Astrocyte (in vitro differentiated cells and primary cell): ENCODE measurements around the gene MLXIP. TPM values are rescaled to one million over a fixed set of nuclear protein-coding genes. Genes with fewer than 3 reads are reported as not detected.

ENCODE experiments used
- DNase-seq: peaks from one replicate; pipeline ENCODE4 v3.0.0-alpha.2; 2010; ENCODE audit warnings: low read depth
- FAIRE-seq: peaks from 2 replicates; lab custom pipeline; 2011; peaks lifted over from hg19 to GRCh38; lab: Jason Lieb, UNC
- H2AFZ ChIP-seq: 2 replicates; pipeline ENCODE4 v1.6.0; 2012; ENCODE audit warnings: low read depth, low read length, inconsistent platforms
- H3K27ac ChIP-seq: 2 replicates; pipeline ENCODE4 v1.5.1; 2011; ENCODE audit warnings: low read depth, low read length, inconsistent platforms
- H3K27me3 ChIP-seq: 2 replicates; pipeline ENCODE4 v1.6.0; 2011; ENCODE audit warnings: low read length, inconsistent platforms; ENCODE audit not compliant: insufficient read depth
- H3K36me3 ChIP-seq: 2 replicates; pipeline ENCODE4 v1.5.1; 2011; ENCODE audit warnings: low read length, inconsistent platforms; ENCODE audit not compliant: insufficient read depth
- H3K4me1 ChIP-seq: 2 replicates; pipeline ENCODE4 v1.5.1; 2011; ENCODE audit warnings: low read length, inconsistent platforms; ENCODE audit not compliant: insufficient read depth
- H3K4me2 ChIP-seq: 2 replicates; pipeline ENCODE4 v1.6.0; 2012; ENCODE audit warnings: low read length, inconsistent platforms
- H3K4me3 ChIP-seq: 2 replicates; pipeline ENCODE4 v1.5.1; 2011; ENCODE audit warnings: low read depth, mild to moderate bottlenecking, low read length, inconsistent platforms; ENCODE audit not compliant: insufficient read depth
- H3K79me2 ChIP-seq: 2 replicates; pipeline ENCODE4 v1.6.0; 2012; ENCODE audit warnings: mild to moderate bottlenecking, low read length, inconsistent platforms; ENCODE audit not compliant: insufficient read depth
- H3K9ac ChIP-seq: 2 replicates; pipeline ENCODE4 v1.6.0; 2012; ENCODE audit warnings: mild to moderate bottlenecking, low read length, inconsistent platforms
- H3K9me3 ChIP-seq: 2 replicates; pipeline ENCODE4 v1.5.1; 2012; ENCODE audit warnings: low read depth, mild to moderate bottlenecking, low read length, inconsistent platforms; ENCODE audit not compliant: insufficient read depth
- H4K20me1 ChIP-seq: 2 replicates; pipeline ENCODE4 v1.6.0; 2012; ENCODE audit warnings: low read length, inconsistent platforms; ENCODE audit not compliant: insufficient read depth
- H3K27ac Mint-ChIP-seq: one replicate; pipeline ENCODE4 v1.8.0; 2021; ENCODE audit warnings: mild to moderate bottlenecking, mixed read lengths; ENCODE audit not compliant: unreplicated experiment
- H3K27me3 Mint-ChIP-seq: one replicate; pipeline ENCODE4 v1.8.0; 2021; ENCODE audit warnings: low read depth, mixed read lengths; ENCODE audit not compliant: unreplicated experiment
- H3K36me3 Mint-ChIP-seq: one replicate; pipeline ENCODE4 v1.8.0; 2021; ENCODE audit warnings: low read depth, mixed read lengths; ENCODE audit not compliant: unreplicated experiment
- H3K4me1 Mint-ChIP-seq: one replicate; pipeline ENCODE4 v1.8.0; 2021; ENCODE audit warnings: low read depth, mixed read lengths; ENCODE audit not compliant: unreplicated experiment
- H3K4me3 Mint-ChIP-seq: one replicate; pipeline ENCODE4 v1.8.0; 2021; ENCODE audit warnings: mild to moderate bottlenecking, moderate library complexity, mixed read lengths; ENCODE audit not compliant: unreplicated experiment
- H3K9me3 Mint-ChIP-seq: one replicate; pipeline ENCODE4 v1.8.0; 2021; ENCODE audit warnings: mild to moderate bottlenecking, mixed read lengths; ENCODE audit not compliant: unreplicated experiment
- CTCF ChIP-seq: IDR thresholded peaks from 2 replicates; pipeline ENCODE4 v1.5.1; 2011; ENCODE audit warnings: low read depth, mild to moderate bottlenecking, inconsistent platforms, low read length, moderate library complexity; ENCODE audit not compliant: insufficient read depth
- EZH2 ChIP-seq: IDR thresholded peaks from 2 replicates; pipeline ENCODE4 v1.6.1; 2012; ENCODE audit warnings: mild to moderate bottlenecking, low read length, inconsistent platforms; ENCODE audit not compliant: insufficient read depth
- total RNA-seq: library from RNA; stranded (reverse); gene quantifications from 2 replicates; pipeline ENCODE4 v1.2.1, GENCODE V29; 2021

Gene MLXIP
- total RNA-seq, 1 donor from 2014 or later, result 62.5 TPM

DNA sequence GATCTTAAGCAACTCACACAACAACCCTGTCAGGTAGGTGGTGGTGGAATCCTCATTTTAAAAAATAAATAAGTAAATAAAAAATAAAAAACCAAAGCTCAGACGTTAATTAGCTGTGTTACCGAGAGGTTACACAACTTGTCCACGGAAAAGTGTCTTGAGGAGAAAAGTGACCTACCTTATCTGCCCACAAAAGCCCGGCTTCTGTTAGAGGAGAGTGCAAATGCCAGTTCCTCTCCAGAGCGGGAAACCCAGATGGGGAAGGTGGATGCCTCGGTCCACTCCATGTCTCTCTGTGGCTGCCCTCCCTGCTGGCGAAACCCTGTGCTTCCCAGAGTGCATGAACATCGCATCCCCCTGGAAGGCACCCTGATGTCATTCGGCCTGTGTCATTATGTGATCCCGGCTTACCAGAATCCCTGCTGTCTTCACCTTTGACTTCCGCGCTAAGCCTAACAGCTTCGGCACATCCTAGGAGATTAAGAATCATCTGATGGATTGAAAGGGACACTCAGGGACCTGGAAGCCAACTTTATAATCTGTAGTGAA lies 6.4 kb downstream of the MLXIP start:
- H3K4me3 Mint-ChIP-seq, result no peak overlapping the region

DNA sequence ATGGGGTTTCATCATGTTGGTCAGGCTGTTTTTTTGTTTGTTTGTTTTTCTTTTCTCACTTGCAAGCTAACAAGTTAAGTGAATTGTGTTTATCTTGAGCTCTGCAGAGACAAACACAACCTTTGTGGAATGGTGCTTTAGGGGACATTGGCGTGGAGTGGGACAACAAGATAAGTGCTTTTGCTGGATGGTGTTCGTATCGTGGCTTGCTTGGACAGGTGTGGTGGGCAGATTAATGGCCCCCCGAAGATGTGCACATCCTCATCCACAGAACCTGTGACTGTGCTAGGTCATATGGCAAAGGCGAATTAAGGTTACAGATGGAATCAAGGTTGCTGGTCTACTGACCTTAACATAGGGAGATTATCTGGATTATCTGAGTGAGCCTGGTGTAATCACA lies 7.0 kb downstream of the MLXIP start:
- Histone ChIP-seq H3K36me3 (peaks cover 9% of the 10 kb centered on the region), H3K79me2 (peaks cover 87% of the 10 kb centered on the region), H3K27ac (no peak overlapping the region), H3K4me2 (no peak overlapping the region), H4K20me1 (peaks cover 68% of the 10 kb centered on the region), H2AFZ (no peak overlapping the region), H3K4me3 (no peak overlapping the region), H3K27me3 (no peaks in the 10 kb centered on the region), H3K4me1 (peaks cover 20% of the 10 kb centered on the region), H3K9me3 (no peaks in the 10 kb centered on the region), H3K9ac (no peak overlapping the region)
- H3K27ac Mint-ChIP-seq, result no peak overlapping the region
- no peaks in the 10 kb centered on the region for H3K9me3 Mint-ChIP-seq
- H3K4me1 Mint-ChIP-seq, result peaks cover 41% of the 10 kb centered on the region
- H3K27me3 Mint-ChIP-seq, result no peaks in the 10 kb centered on the region
- DNase-seq (no peak), FAIRE-seq (no peak)
- TF ChIP-seq EZH2 (no peak), CTCF (no peak)
- H3K4me3 Mint-ChIP-seq, result no peak overlapping the region
- H3K36me3 Mint-ChIP-seq, result peaks cover 41% of the 10 kb centered on the region

More for the DNA sequence above, 6.4 kb downstream of the MLXIP start:
- H3K36me3 Mint-ChIP-seq, result peaks cover 40% of the 10 kb centered on the region
- no peaks in the 10 kb centered on the region for H3K27me3 ChIP-seq
- H3K9me3 ChIP-seq, result no peaks in the 10 kb centered on the region
- peaks cover 43% of the 10 kb centered on the region for H3K4me1 Mint-ChIP-seq
- no peaks in the 10 kb centered on the region for H3K27me3 Mint-ChIP-seq
- no peak for FAIRE-seq
- H4K20me1 ChIP-seq, result peaks cover 71% of the 10 kb centered on the region
- no peak for DNase-seq
- H2AFZ ChIP-seq, result no peak overlapping the region
- no peak overlapping the region for H3K27ac ChIP-seq
- no peak overlapping the region for H3K9ac ChIP-seq
- H3K27ac Mint-ChIP-seq, result no peak overlapping the region
- no peak for TF ChIP-seq EZH2
- TF ChIP-seq CTCF, result no peak
- peaks cover 9% of the 10 kb centered on the region for H3K36me3 ChIP-seq
- H3K4me3 ChIP-seq, result no peak overlapping the region
- no peaks in the 10 kb centered on the region for H3K9me3 Mint-ChIP-seq
- H3K4me1 ChIP-seq, result peaks cover 25% of the 10 kb centered on the region
- H3K4me2 ChIP-seq, result no peak overlapping the region
- peaks cover 92% of the 10 kb centered on the region for H3K79me2 ChIP-seq

DNA sequence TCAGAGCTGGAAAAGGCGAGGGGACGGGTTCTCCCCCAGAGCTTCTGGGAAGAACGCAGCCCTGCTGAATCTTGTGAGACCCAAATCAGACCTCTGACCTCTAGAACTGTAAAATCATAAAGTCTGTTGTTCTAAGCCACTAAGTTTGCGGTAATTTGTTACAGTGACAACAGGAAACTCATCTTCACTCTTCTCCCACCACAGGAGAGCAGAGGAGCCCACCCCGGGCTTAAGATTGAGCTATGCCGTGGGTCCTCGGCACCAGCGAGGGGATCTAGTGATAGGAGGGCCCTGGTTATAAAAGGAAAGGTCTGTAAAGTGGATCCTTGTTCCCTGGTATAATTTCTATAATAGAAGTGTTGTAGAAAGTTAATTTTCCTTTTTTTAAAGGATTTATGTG lies 7.6 kb downstream of the MLXIP start:
- Histone ChIP-seq H3K27ac (no peak overlapping the region), H3K27me3 (no peaks in the 10 kb centered on the region), H3K79me2 (peaks cover 82% of the 10 kb centered on the region), H3K4me2 (no peak overlapping the region), H3K4me3 (no peak overlapping the region), H3K36me3 (peaks cover 9% of the 10 kb centered on the region), H2AFZ (no peak overlapping the region), H3K9ac (no peak overlapping the region), H4K20me1 (peaks cover 65% of the 10 kb centered on the region), H3K4me1 (peaks cover 19% of the 10 kb centered on the region), H3K9me3 (no peaks in the 10 kb centered on the region)
- TF ChIP-seq CTCF, result no peak
- Mint-ChIP-seq H3K9me3 (no peaks in the 10 kb centered on the region), H3K27me3 (no peaks in the 10 kb centered on the region), H3K27ac (no peak overlapping the region), H3K4me3 (no peak overlapping the region), H3K4me1 (peaks cover 45% of the 10 kb centered on the region), H3K36me3 (peaks cover 44% of the 10 kb centered on the region)
- no peak for FAIRE-seq
- DNase-seq, result no peak
